NOMO-1 treated with dmso at 0.1 percent for 144 hours (cell line): ENCODE measurements around the gene CFH.
"Not testable (repeated sequence)": the region's sequence is repeated elsewhere in the genome, so short reads cannot be mapped to it uniquely, and the experiment has no call there.

Experiments
- DNase-seq: peaks from one replicate; lab custom pipeline; 2025; ENCODE audit not compliant: unreplicated experiment; lab: John Stamatoyannopoulos, UW

CFH gene

GRCh38 chr1:196661345-196661744 lies 9.5 kb downstream of the CFH start:
- DNase-seq: no peak

GRCh38 chr1:196667131-196667530 lies 15.3 kb downstream of the CFH start:
- DNase-seq: no peak

GRCh38 chr1:196669051-196669450 lies 17.2 kb downstream of the CFH start:
- DNase-seq: no peak

GRCh38 chr1:196669693-196670092 lies 17.9 kb downstream of the CFH start:
- DNase-seq: no peak

GRCh38 chr1:196674908-196675307 lies 23.1 kb downstream of the CFH start:
- DNase-seq: no peak

GRCh38 chr1:196677781-196678509 lies 26.1 kb downstream of the CFH start:
- no peak for DNase-seq

GRCh38 chr1:196678510-196678884 lies 26.7 kb downstream of the CFH start:
- DNase-seq: no peak

GRCh38 chr1:196680107-196680506 lies 28.3 kb downstream of the CFH start:
- DNase-seq: no peak

- DNase-seq: no peak
Observed at GRCh38 chr1:196684476-196684875, 32.6 kb downstream of the CFH start.

GRCh38 chr1:196685506-196685905 lies 33.7 kb downstream of the CFH start:
- DNase-seq: no peak

GRCh38 chr1:196689001-196689400 lies 37.2 kb downstream of the CFH start:
- DNase-seq: no peak

- no peak for DNase-seq
Observed at GRCh38 chr1:196690582-196690981, 38.7 kb downstream of the CFH start.

GRCh38 chr1:196698993-196699392 lies 47.1 kb downstream of the CFH start:
- DNase-seq: no peak

GRCh38 chr1:196701144-196701543 lies 49.3 kb downstream of the CFH start:
- DNase-seq: no peak

- DNase-seq: not testable (repeated sequence)
Observed at GRCh38 chr1:196709892-196710291, 58.0 kb downstream of the CFH start.

- no peak for DNase-seq
Observed at GRCh38 chr1:196717868-196718267, 66.0 kb downstream of the CFH start.

- peak; percentile 2 for DNase-seq
Observed at GRCh38 chr1:196723325-196724185, 71.7 kb downstream of the CFH start.

- DNase-seq: no peak
Observed at GRCh38 chr1:196732526-196732925, 80.7 kb downstream of the CFH start.

- no peak for DNase-seq
Observed at GRCh38 chr1:196733091-196733970, 81.5 kb downstream of the CFH start.

GRCh38 chr1:196734006-196734405 lies 82.2 kb downstream of the CFH start:
- no peak for DNase-seq

- DNase-seq: no peak
Observed at GRCh38 chr1:196734460-196734859, 82.6 kb downstream of the CFH start.
